OCI-LY3 (cell line): Measurements from ENCODE around the gene TANC1.

Experiments
- H2AFZ ChIP-seq: fragments of 200-600, 300-600 bp; shearing (Covaris generic); 2 replicates; pipeline ENCODE4 v1.6.0; 2014; ENCODE audit warnings: antibody characterized with exemption, low read depth, low read length
- H3K27ac ChIP-seq: fragments of 200-600, 300-600 bp; sonication (generic); 2 replicates; pipeline ENCODE4 v1.5.1; 2014; ENCODE audit warnings: mild to moderate bottlenecking, low read length, moderate library complexity, mixed read lengths
- H3K27me3 ChIP-seq: fragments of 200-600, 300-600 bp; sonication (generic); 2 replicates; pipeline ENCODE4 v1.6.1; 2014; ENCODE audit warnings: low read depth, low read length, mixed read lengths
- H3K36me3 ChIP-seq: fragments of 200-600, 300-600 bp; sonication (generic); replicated peaks from 2 replicates; pipeline ENCODE3; 2014; ENCODE audit warnings: low read depth, low read length, mixed read lengths
- H3K4me1 ChIP-seq: fragments of 300-600, 200-600 bp; sonication (generic); 2 replicates; pipeline ENCODE4 v1.6.1; 2014; ENCODE audit warnings: low read length, mixed read lengths
- H3K4me2 ChIP-seq: fragments of 200-600, 300-600 bp; sonication (generic); 2 replicates; pipeline ENCODE4 v1.6.1; 2014; ENCODE audit warnings: low read length, mixed read lengths
- H3K4me3 ChIP-seq: fragments of 300-600, 200-600 bp; sonication (generic); 2 replicates; pipeline ENCODE4 v1.5.1; 2014; ENCODE audit warnings: antibody characterized with exemption, mild to moderate bottlenecking, low read length, moderate library complexity
- H3K79me2 ChIP-seq: fragments of 300-600, 200-600 bp; shearing (Covaris generic); 2 replicates; pipeline ENCODE4 v1.6.1; 2014; ENCODE audit warnings: mild to moderate bottlenecking, low read length, mixed read lengths
- H3K9ac ChIP-seq: fragments of 300-600, 200-600 bp; shearing (Covaris generic); 2 replicates; pipeline ENCODE4 v1.6.0; 2014; ENCODE audit warnings: mild to moderate bottlenecking, low read length, moderate library complexity
- H3K9me3 ChIP-seq: fragments of 200-600, 300-600 bp; shearing (Covaris generic); 2 replicates; pipeline ENCODE4 v1.6.1; 2014; ENCODE audit warnings: low read length, mixed read lengths; ENCODE audit not compliant: insufficient read depth
- H4K20me1 ChIP-seq: fragments of 200-600, 300-600 bp; sonication (generic); 2 replicates; pipeline ENCODE4 v1.6.1; 2016; ENCODE audit warnings: low read length, mixed read lengths; ENCODE audit not compliant: insufficient read depth
- EZH2phosphoT487 ChIP-seq: fragments of 200-600 bp; shearing (Covaris generic); IDR thresholded peaks from 2 replicates; pipeline ENCODE4 v1.6.1; 2018; ENCODE audit warnings: antibody characterized with exemption, mixed run types, low read depth
- TF ChIP-seq, protein P1 (sequence below): fragments of 200-600, 300-600 bp; sonication (generic); IDR thresholded peaks from 2 replicates; pipeline ENCODE4 v1.5.1; 2014; ENCODE audit warnings: antibody characterized with exemption, low read length, low read depth

Gene TANC1

DNA sequence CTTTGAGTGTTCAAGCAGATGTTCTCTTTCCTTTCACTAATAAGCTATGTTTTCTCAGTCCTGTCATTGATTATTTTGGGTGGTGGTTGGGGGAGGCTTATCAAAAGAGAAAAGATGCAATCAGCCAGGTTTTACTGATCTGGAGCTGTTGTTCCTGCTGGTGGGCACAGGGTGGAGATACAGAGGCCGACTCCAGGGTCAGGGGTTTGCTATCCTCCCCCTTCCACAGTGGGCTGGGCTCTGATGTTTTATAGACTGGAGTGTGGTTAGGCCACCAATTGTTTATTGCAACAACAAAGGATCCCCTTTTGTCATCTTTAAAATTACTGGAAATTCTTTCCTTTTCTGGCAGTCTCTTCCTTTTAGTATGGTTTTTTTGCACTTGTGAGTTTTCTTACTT is 120.5 kb downstream of the TANC1 start:
- H3K4me2 ChIP-seq, result no peak overlapping the region
- no peaks in the 10 kb centered on the region for H3K27me3 ChIP-seq
- H2AFZ ChIP-seq, result no peak overlapping the region
- no peaks in the 10 kb centered on the region for H3K79me2 ChIP-seq
- H3K4me1 ChIP-seq, result no peaks in the 10 kb centered on the region
- TF ChIP-seq, protein P1, sequence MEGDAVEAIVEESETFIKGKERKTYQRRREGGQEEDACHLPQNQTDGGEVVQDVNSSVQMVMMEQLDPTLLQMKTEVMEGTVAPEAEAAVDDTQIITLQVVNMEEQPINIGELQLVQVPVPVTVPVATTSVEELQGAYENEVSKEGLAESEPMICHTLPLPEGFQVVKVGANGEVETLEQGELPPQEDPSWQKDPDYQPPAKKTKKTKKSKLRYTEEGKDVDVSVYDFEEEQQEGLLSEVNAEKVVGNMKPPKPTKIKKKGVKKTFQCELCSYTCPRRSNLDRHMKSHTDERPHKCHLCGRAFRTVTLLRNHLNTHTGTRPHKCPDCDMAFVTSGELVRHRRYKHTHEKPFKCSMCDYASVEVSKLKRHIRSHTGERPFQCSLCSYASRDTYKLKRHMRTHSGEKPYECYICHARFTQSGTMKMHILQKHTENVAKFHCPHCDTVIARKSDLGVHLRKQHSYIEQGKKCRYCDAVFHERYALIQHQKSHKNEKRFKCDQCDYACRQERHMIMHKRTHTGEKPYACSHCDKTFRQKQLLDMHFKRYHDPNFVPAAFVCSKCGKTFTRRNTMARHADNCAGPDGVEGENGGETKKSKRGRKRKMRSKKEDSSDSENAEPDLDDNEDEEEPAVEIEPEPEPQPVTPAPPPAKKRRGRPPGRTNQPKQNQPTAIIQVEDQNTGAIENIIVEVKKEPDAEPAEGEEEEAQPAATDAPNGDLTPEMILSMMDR, result no peak
- no peak for TF ChIP-seq EZH2phosphoT487
- no peak overlapping the region for H3K9ac ChIP-seq
- H4K20me1 ChIP-seq, result no peaks in the 10 kb centered on the region
- H3K27ac ChIP-seq, result no peak overlapping the region
- no peak overlapping the region for H3K4me3 ChIP-seq
- H3K9me3 ChIP-seq, result no peaks in the 10 kb centered on the region
- no peaks in the 10 kb centered on the region for H3K36me3 ChIP-seq

DNA sequence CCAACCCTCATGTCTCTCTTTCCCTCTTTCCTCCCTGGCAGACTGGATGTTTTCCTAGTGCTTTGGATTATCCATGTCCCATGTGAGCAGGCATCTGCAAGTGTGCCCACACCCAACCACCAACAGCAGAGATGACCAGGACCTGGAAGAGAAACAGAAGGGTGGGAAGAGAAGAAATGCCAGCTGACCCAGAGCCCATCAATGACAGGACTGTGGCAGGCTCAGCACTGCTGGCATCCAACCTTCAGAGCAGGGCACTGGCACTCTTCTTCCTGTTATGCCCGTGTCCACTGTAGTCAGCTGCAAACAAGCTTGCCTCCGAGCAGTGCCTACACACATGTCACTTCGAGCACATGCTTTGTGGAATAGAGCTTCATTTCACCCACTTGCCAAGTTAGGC is 121.1 kb downstream of the TANC1 start:
- no peaks in the 10 kb centered on the region for H4K20me1 ChIP-seq
- H2AFZ ChIP-seq, result no peak overlapping the region
- no peak overlapping the region for H3K9ac ChIP-seq
- no peaks in the 10 kb centered on the region for H3K4me1 ChIP-seq
- no peaks in the 10 kb centered on the region for H3K36me3 ChIP-seq
- H3K79me2 ChIP-seq, result no peaks in the 10 kb centered on the region
- no peaks in the 10 kb centered on the region for H3K9me3 ChIP-seq
- no peak for TF ChIP-seq EZH2phosphoT487
- TF ChIP-seq, protein P1, result no peak
- H3K4me2 ChIP-seq, result no peak overlapping the region
- H3K27ac ChIP-seq, result no peak overlapping the region
- H3K4me3 ChIP-seq, result no peak overlapping the region
- no peaks in the 10 kb centered on the region for H3K27me3 ChIP-seq

DNA sequence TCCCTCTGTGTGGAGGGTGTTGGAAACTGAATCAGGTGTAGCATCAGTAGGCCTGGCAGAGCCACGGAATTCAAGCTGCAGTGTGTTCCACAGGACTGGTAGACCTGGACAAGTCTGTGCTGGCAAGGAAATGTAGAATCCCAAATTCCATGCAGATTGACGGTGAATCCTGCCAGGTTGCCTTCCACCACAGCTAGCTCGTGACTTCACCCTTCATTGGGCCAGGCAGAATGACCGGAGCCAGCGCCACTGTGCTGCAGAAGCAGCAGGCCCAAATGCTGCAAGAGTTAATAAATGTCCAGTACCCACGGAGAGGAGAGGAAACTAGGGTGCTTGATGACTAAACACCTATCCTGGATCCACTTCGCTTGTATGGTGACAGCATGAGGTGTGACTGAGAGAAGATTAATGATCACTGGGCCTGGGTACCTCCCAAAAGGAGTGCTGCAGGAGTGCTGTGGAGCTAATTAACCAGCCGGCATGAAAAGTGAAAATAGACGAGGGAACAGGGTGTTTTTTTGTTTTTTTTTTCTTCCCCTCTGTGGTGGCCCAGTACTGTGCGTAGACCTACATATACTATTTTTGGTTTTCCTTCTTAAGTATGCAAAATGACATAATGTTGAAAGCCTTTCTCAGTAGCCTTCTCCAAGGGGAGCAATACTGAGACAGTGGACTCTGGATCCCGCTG is 122.2 kb downstream of the TANC1 start:
- Histone ChIP-seq H3K4me2 (no peak overlapping the region), H3K27ac (no peak overlapping the region), H3K4me3 (no peak overlapping the region), H3K79me2 (no peaks in the 10 kb centered on the region), H4K20me1 (no peaks in the 10 kb centered on the region), H3K9ac (no peak overlapping the region), H2AFZ (no peak overlapping the region), H3K4me1 (no peaks in the 10 kb centered on the region), H3K9me3 (no peaks in the 10 kb centered on the region), H3K27me3 (no peaks in the 10 kb centered on the region), H3K36me3 (no peaks in the 10 kb centered on the region)
- no peak for TF ChIP-seq EZH2phosphoT487
- TF ChIP-seq, protein P1, result no peak

DNA sequence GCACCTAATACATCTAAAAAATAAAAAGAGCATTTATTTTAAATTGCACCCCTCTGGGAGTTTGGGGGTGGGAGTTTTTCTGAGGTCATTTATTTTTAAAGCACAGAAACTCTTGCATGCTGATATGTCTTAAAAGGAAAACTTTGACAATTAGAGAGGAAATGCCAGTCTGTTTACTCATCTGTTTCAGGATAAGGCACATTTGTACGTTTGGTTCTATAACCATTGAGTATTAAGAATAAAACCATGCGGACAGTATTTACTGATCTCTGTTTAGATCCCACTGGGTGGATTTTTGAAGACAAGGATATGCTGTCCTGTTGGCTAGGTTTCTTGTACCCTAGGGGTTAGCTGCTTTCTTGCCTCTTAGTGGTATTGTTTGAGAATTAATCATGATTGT is 122.9 kb downstream of the TANC1 start:
- H3K9me3 ChIP-seq, result peaks cover under 1% of the 10 kb centered on the region; the same call in 1 of the 2 replicates
- H2AFZ ChIP-seq, result no peak overlapping the region

More for the DNA sequence above, 122.9 kb downstream of the TANC1 start:
- H3K4me2 ChIP-seq, result no peak overlapping the region
- no peaks in the 10 kb centered on the region for H3K27me3 ChIP-seq
- no peak overlapping the region for H3K9ac ChIP-seq
- TF ChIP-seq, protein P1, result no peak
- no peak for TF ChIP-seq EZH2phosphoT487
- no peak overlapping the region for H3K4me3 ChIP-seq
- H3K27ac ChIP-seq, result no peak overlapping the region
- H3K4me1 ChIP-seq, result no peaks in the 10 kb centered on the region
- H3K79me2 ChIP-seq, result no peaks in the 10 kb centered on the region
- no peaks in the 10 kb centered on the region for H3K36me3 ChIP-seq
- H4K20me1 ChIP-seq, result no peaks in the 10 kb centered on the region
